ENCODE measurements around the gene LCE3C.

Gene LCE3C

GRCh38 chr1:152622803-152623202 lies 22.8 kb downstream of the LCE3C start, which contains the start of gene LCE3A:
TSS of gene LCE3A (minus strand) at chr1:152623103. CDS start at chr1:152623103, 0 bp downstream.
- Histone ChIP-seq H3K27me3 (replicated peaks) (no peaks in the 10 kb centered on the region), H3K27ac (no peak within 1 kb of the TSS), H3K36me3 (replicated peaks) (no peaks in the 10 kb centered on the region), H3K4me3 (ENCODE audit: low read depth, low read length) (no peak within 1 kb of the TSS)
- no peak for DNase-seq
- no peak for TF ChIP-seq CTCF (IDR thresholded peaks at IDR 0.05; ENCODE audit: low read depth, low read length, missing control alignments)
- in situ Hi-C loops (cut with HindIII; ENCODE audit: low pct_ligation_motif_present, low sequenced_read_pairs), result no loop called here

DNA sequence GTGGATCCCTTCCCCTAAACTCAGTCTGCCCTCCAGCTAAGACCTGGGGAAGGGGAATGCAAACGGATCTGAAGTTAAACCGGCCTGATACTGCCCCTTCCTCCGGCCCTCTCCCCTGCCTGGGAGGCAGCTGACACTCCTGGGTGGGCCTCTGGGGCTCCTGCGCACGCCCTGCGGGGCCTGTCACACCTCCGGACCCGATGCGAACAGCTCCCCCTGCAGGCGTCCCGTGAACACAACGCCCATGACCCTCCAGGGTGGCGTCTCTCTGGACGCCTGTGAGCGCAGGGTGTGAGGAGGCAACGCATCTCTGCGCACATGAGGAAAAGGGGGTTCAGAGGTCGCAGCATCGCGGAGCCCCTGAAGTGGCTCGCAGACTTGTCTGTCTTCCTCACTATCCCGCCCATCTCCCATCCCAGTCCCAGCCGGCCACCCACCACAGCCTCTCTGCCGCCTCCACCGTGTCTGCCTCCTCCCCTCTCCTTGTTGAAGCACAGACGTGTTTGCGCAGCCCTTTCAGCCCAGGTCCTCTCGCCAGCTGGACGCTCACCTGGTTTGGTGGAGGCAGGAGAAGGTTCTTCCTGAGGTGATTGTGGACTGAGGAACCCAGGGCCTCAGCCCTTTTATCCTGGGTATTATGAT lies 23.3 kb downstream of the LCE3C start:
- Histone ChIP-seq H3K36me3 (replicated peaks) (no peaks in the 10 kb centered on the region), H3K27ac (no peak overlapping the region), H3K27me3 (replicated peaks) (no peaks in the 10 kb centered on the region), H3K4me3 (ENCODE audit: low read depth, low read length) (no peak overlapping the region)
- in situ Hi-C loops (cut with HindIII; ENCODE audit: low pct_ligation_motif_present, low sequenced_read_pairs), result no loop called here
- no peak for TF ChIP-seq CTCF (IDR thresholded peaks at IDR 0.05; ENCODE audit: low read depth, low read length, missing control alignments)
- DNase-seq, result no peak

- H3K36me3 ChIP-seq (replicated peaks), result no peaks in the 10 kb centered on the region
- no peaks in the 10 kb centered on the region for H3K27me3 ChIP-seq (replicated peaks)
- in situ Hi-C loops (cut with HindIII; ENCODE audit: low pct_ligation_motif_present, low sequenced_read_pairs), result no loop called here
- DNase-seq, result no peak
- no peak overlapping the region for H3K4me3 ChIP-seq (ENCODE audit: low read depth, low read length)
- TF ChIP-seq CTCF (IDR thresholded peaks at IDR 0.05; ENCODE audit: low read depth, low read length, missing control alignments), result no peak
- no peak overlapping the region for H3K27ac ChIP-seq
Measured at GRCh38 chr1:152626744-152627143, 26.7 kb downstream of the LCE3C start.

DNA sequence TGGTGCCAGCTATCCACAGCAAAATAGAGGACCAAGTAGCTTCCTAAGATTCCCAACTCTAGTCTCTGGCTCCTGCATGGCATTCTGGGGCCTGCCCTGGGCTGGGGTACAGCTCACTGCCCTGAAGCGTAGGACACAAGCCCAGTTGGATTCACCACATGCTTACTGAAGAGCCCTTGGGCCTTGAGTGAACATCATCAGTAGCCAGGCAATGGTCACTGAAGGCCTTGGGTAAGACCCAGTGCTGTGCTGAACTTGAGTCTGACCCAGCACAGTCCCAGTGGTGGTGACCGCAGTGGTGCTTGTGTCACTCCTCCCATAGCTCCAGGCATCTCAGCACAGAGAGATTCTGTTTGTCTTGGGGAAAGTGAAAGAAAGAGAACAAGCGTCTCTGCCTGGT lies 30.6 kb downstream of the LCE3C start:
- Histone ChIP-seq H3K27ac (no peak overlapping the region), H3K36me3 (replicated peaks) (no peaks in the 10 kb centered on the region), H3K27me3 (replicated peaks) (no peaks in the 10 kb centered on the region), H3K4me3 (ENCODE audit: low read depth, low read length) (no peak overlapping the region)
- no peak for TF ChIP-seq CTCF (IDR thresholded peaks at IDR 0.05; ENCODE audit: low read depth, low read length, missing control alignments)
- in situ Hi-C loops (cut with HindIII; ENCODE audit: low pct_ligation_motif_present, low sequenced_read_pairs), result no loop called here
- DNase-seq, result no peak

DNA sequence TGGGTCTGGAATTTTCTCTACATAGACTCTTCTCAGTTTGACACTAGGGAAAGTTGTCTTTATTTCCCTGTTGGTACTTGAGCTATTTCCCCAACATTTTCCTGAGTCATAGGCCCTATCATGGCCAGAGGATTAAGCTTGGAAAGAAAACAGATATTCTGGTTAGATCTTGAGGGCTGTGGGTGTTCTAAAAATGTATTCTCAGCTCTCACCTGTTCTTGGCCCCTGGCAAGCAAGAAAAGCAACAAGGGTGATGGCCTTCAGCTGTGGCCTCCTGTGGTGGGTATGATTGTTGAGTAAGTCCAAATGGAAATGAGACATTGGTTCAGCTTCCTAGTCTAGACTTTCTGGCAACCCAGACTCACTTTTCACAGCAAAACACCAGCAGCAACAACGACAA lies 40.3 kb downstream of the LCE3C start:
- H3K4me3 ChIP-seq (ENCODE audit: low read depth, low read length), result no peak overlapping the region
- no peaks in the 10 kb centered on the region for H3K36me3 ChIP-seq (replicated peaks)
- DNase-seq, result no peak
- no peak overlapping the region for H3K27ac ChIP-seq
- TF ChIP-seq CTCF (IDR thresholded peaks at IDR 0.05; ENCODE audit: low read depth, low read length, missing control alignments), result no peak
- no peaks in the 10 kb centered on the region for H3K27me3 ChIP-seq (replicated peaks)
- in situ Hi-C loops (cut with HindIII; ENCODE audit: low pct_ligation_motif_present, low sequenced_read_pairs), result no loop called here

- H3K4me3 ChIP-seq (ENCODE audit: low read depth, low read length), result no peak overlapping the region
- in situ Hi-C loops (cut with HindIII; ENCODE audit: low pct_ligation_motif_present, low sequenced_read_pairs), result no loop called here
- TF ChIP-seq CTCF (IDR thresholded peaks at IDR 0.05; ENCODE audit: low read depth, low read length, missing control alignments), result no peak
Measured at GRCh38 chr1:152643945-152644344, 43.9 kb downstream of the LCE3C start.

More at GRCh38 chr1:152643945-152644344, 43.9 kb downstream of the LCE3C start:
- Histone ChIP-seq H3K27me3 (replicated peaks) (no peaks in the 10 kb centered on the region), H3K36me3 (replicated peaks) (no peaks in the 10 kb centered on the region), H3K27ac (no peak overlapping the region)
- DNase-seq, result no peak

All from brain microvascular endothelial cell (primary cell).